B cell (primary cell): Measurements from ENCODE around the gene ZIC2. TPM values are rescaled to one million over a fixed set of nuclear protein-coding genes. Genes with fewer than 3 reads are reported as not detected.
A peak's percentile ranks its signal among the peaks of the same experiment; 100 is the strongest.

Experiments
- ATAC-seq: fragments of 200-7000 bp; cut with Tn5 transposase; one replicate; pipeline ENCODE4 v1.10.0; 2021; ENCODE audit warnings: low read depth, mild to moderate bottlenecking, moderate number of reproducible peaks, moderate library complexity
- CTCF ChIA-PET: fragments of 350-600 bp; sonication (Branson Sonifier 250); formaldehyde crosslinking; loops from one replicate; lab custom pipeline; 2021; ENCODE audit warnings: antibody characterized with exemption, inconsistent platforms; lab: Charles Lee
- POLR2A ChIA-PET: fragments of 350-600 bp; sonication (Branson Sonifier 250); formaldehyde crosslinking; loops from one replicate; lab custom pipeline; 2021; ENCODE audit warnings: antibody characterized with exemption; lab: Charles Lee
- DNase-seq: peaks from one replicate; pipeline ENCODE4 v3.0.0; 2013
- H2AFZ ChIP-seq: 2 replicates; pipeline ENCODE4 v1.6.1; 2012; ENCODE audit warnings: mild to moderate bottlenecking, low read depth, low read length; ENCODE audit not compliant: insufficient read depth, poor library complexity, severe bottlenecking
- H3K27ac ChIP-seq, 2 donors: 1 replicate in 1 of 2; 2 replicates in 1 of 2; pipeline ENCODE4 v1.5.1; 2012 to 2013; ENCODE audit warnings: low read length in 2 of 2, mild to moderate bottlenecking in 2 of 2, moderate library complexity in 1 of 2
- H3K27me3 ChIP-seq, 4 experiments: fragments of 200-600 bp in 1 of 4; sonication (generic) in 1 of 4; replicated peaks in 1 of 4; 1 replicate in 2 of 4; 2 replicates in 2 of 4; pipeline versions ENCODE4 v1.6.1 to v1.7.0; 2013 to 2016; ENCODE audit warnings: low read length in 3 of 4, mild to moderate bottlenecking in 2 of 4, mixed read lengths in 1 of 4, moderate library complexity in 1 of 4; ENCODE audit not compliant: insufficient read depth in 4 of 4, control insufficient read depth in 3 of 4; ENCODE audit errors: control extremely low read depth in 1 of 4
- H3K36me3 ChIP-seq, 2 experiments: replicated peaks in 1 of 2; 1 replicate in 1 of 2; 2 replicates in 1 of 2; pipeline versions ENCODE4 v1.6.1 to v1.7.1; 2013; ENCODE audit warnings: low read length in 1 of 2; ENCODE audit not compliant: insufficient read depth in 2 of 2, control insufficient read depth in 1 of 2; ENCODE audit errors: control extremely low read depth in 1 of 2, extremely low read depth in 1 of 2
- H3K4me1 ChIP-seq, 2 donors: fragments of 200-600 bp in 1 of 2; sonication (generic) in 1 of 2; 1 replicate in 1 of 2; 2 replicates in 1 of 2; pipeline versions ENCODE4 v1.5.1 to v1.6.1; 2013 to 2017; ENCODE audit warnings: low read length in 2 of 2; ENCODE audit not compliant: control insufficient read depth in 2 of 2, insufficient read depth in 2 of 2
- H3K4me2 ChIP-seq: replicated peaks from 2 replicates; pipeline ENCODE3; 2012; ENCODE audit warnings: mild to moderate bottlenecking, low read depth, low read length; ENCODE audit not compliant: poor library complexity, severe bottlenecking
- H3K4me3 ChIP-seq, 5 experiments: fragments of 200-600 bp in 1 of 5; sonication (generic) in 1 of 5; 1 replicate in 3 of 5; 2 replicates in 2 of 5; pipeline versions ENCODE4 v1.5.1 to v1.7.0; 2011 to 2016; ENCODE audit warnings: low read length in 4 of 5, mild to moderate bottlenecking in 4 of 5, low read depth in 2 of 5, control low read depth in 1 of 5, moderate library complexity in 1 of 5; ENCODE audit not compliant: insufficient read depth in 1 of 5; ENCODE audit errors: control extremely low read depth in 1 of 5, extremely low read depth in 1 of 5
- H3K79me2 ChIP-seq: fragments of 200-600 bp; sonication (generic); one replicate; pipeline ENCODE4 v1.6.0; 2016; ENCODE audit warnings: low read length; ENCODE audit not compliant: control insufficient read depth, insufficient read depth
- H3K9ac ChIP-seq: fragments of 200-600 bp; sonication (generic); 2 replicates; pipeline ENCODE4 v1.6.1; 2017; ENCODE audit warnings: mild to moderate bottlenecking, low read length, moderate library complexity
- H3K9me3 ChIP-seq, 3 donors: one replicate each; pipeline versions ENCODE4 v1.6.1 to v1.7.1; 2013; ENCODE audit warnings: low read length in 2 of 3; ENCODE audit not compliant: control insufficient read depth in 2 of 3, insufficient read depth in 1 of 3; ENCODE audit errors: control extremely low read depth in 1 of 3
- H4K20me1 ChIP-seq: 2 replicates; pipeline ENCODE4 v1.6.0; 2012; ENCODE audit warnings: mild to moderate bottlenecking, low read length; ENCODE audit not compliant: insufficient read depth, control insufficient read depth, poor library complexity, severe bottlenecking
- H3K27ac Mint-ChIP-seq: one replicate; pipeline ENCODE4 v1.8.0; 2021; ENCODE audit warnings: mixed read lengths
- H3K27me3 Mint-ChIP-seq: one replicate; pipeline ENCODE4 v1.8.0; 2021; ENCODE audit warnings: mixed read lengths
- H3K4me1 Mint-ChIP-seq: one replicate; pipeline ENCODE4 v1.8.0; 2021; ENCODE audit warnings: mixed read lengths
- H3K4me3 Mint-ChIP-seq: one replicate; pipeline ENCODE4 v1.8.0; 2021; ENCODE audit warnings: mixed read lengths
- H3K9me3 Mint-ChIP-seq: one replicate; pipeline ENCODE4 v1.8.0; 2022; ENCODE audit warnings: mixed read lengths; ENCODE audit not compliant: insufficient read depth
- CTCF ChIP-seq: fragments of 200-600 bp; IDR thresholded peaks from one replicate; pipeline ENCODE4 v1.8.0; 2022; ENCODE audit warnings: antibody characterized with exemption, mild to moderate bottlenecking
- EZH2 ChIP-seq: IDR thresholded peaks from 2 replicates; pipeline ENCODE4 v1.6.1; 2012; ENCODE audit warnings: borderline replicate concordance, low read depth, mild to moderate bottlenecking, moderate library complexity, low read length; ENCODE audit not compliant: insufficient read depth, poor library complexity, severe bottlenecking
- WGBS: methylation state at CpG from one replicate; pipeline ENCODE4 v1.1.5; 2013; ENCODE audit warnings: missing lambda C conversion rate; ENCODE audit not compliant: insufficient coverage; 5-methylcytosine and 5-hydroxymethylcytosine counted together
- intact Hi-C: fragments of 100-400 bp; cut with micrococcal nuclease; formaldehyde crosslinking; loops from one replicate; pipeline ENCODE4 v1.10.0; 2022
- polyA plus RNA-seq: library from polyadenylated mRNA; depleted of rRNA; stranded (reverse); fragments of >200 nt; gene quantifications from 2 replicates; pipeline ENCODE4 v1.2.3, GENCODE V29; 2012
- total RNA-seq, 2 donors: library from RNA; stranded (reverse); fragments of 120-200 nt in 1 of 2; gene quantifications; 1 replicate in 1 of 2; 2 replicates in 1 of 2; pipeline versions ENCODE4 v1.2.3 to v1.2.4, GENCODE V29; 2013 to 2022

The ZIC2 gene
- total and polyA plus RNA-seq, 2 donors (not counting 1 experiment from before 2014, with no cell fraction given) = not detected

GRCh38 chr13:99971576-99972189, 9.9 kb upstream of the ZIC2 start, which contains the start of gene ZIC5:
Gene ZIC5, minus strand, starts transcription at chr13:99971767. Its CDS starts 164 bp downstream, at chr13:99971603.
- Histone ChIP-seq H3K27me3 (peaks cover 2 to 87% (median 77%) of the 10 kb centered on the region in 4 experiments), H3K4me2 (peak within 1 kb of the TSS; percentile 79), H3K4me3 (peak within 1 kb of the TSS in 1 of 5 experiments; percentile 46), H3K36me3 (no peaks in the 10 kb centered on the region), H3K9me3 (peaks cover 2 to 50% (median 37%) of the 10 kb centered on the region in 3 donors), H3K4me1 (peaks cover 29 to 60% of the 10 kb centered on the region in 2 donors), H4K20me1 (no peaks in the 10 kb centered on the region), H2AFZ (no peak within 1 kb of the TSS), H3K9ac (no peak within 1 kb of the TSS), H3K79me2 (no peaks in the 10 kb centered on the region), H3K27ac (no peak within 1 kb of the TSS)
- DNase-seq = peak; percentile 38
- peak within 1 kb of the TSS; percentile 69 for H3K4me3 Mint-ChIP-seq
- peak within 1 kb of the TSS; percentile 62 for H3K27ac Mint-ChIP-seq
- peaks cover 64% of the 10 kb centered on the region for H3K27me3 Mint-ChIP-seq
- peaks cover 3% of the 10 kb centered on the region for H3K9me3 Mint-ChIP-seq
- H3K4me1 Mint-ChIP-seq = peaks cover 20% of the 10 kb centered on the region
- ChIA-PET CTCF (no interaction called here), POLR2A (no interaction called here)
- intact Hi-C loops = loop anchor here (10.0 kb wide), 1 partner anchor 527 kb away; no protein-coding TSS in a partner anchor
- WGBS = 17% methylated on average over 40 of the region's 41 CpGs
- TF ChIP-seq EZH2 = no peak
- TF ChIP-seq CTCF = no peak
- no peak for ATAC-seq

GRCh38 chr13:99972190-99972731, 9.3 kb upstream of the ZIC2 start:
- peaks cover 3% of the 10 kb centered on the region for H3K9me3 Mint-ChIP-seq
- no peak overlapping the region for H3K9ac ChIP-seq
- no peaks in the 10 kb centered on the region for H3K36me3 ChIP-seq
- intact Hi-C loops = loop anchor here (10.0 kb wide), 1 partner anchor 527 kb away; no protein-coding TSS in a partner anchor
- DNase-seq = peak; percentile 49
- H3K9me3 ChIP-seq = peaks cover 4 to 52% (median 37%) of the 10 kb centered on the region in 3 donors
- no peak for ATAC-seq
- ChIA-PET POLR2A (no interaction called here), CTCF (no interaction called here)
- no peaks in the 10 kb centered on the region for H4K20me1 ChIP-seq
- H2AFZ ChIP-seq = no peak overlapping the region
- H3K4me1 Mint-ChIP-seq = peaks cover 20% of the 10 kb centered on the region
- peak overlapping the region; percentile 69 for H3K4me3 Mint-ChIP-seq
- peaks cover 4 to 89% (median 80%) of the 10 kb centered on the region in 4 experiments for H3K27me3 ChIP-seq
- TF ChIP-seq EZH2 (no peak), CTCF (no peak)
- H3K4me2 ChIP-seq = no peak overlapping the region
- H3K4me1 ChIP-seq = peaks cover 29 to 60% of the 10 kb centered on the region in 2 donors
- peak overlapping the region; percentile 62 for H3K27ac Mint-ChIP-seq
- WGBS = 30% methylated on average over 9 of the region's 18 CpGs
- no peaks in the 10 kb centered on the region for H3K79me2 ChIP-seq
- H3K4me3 ChIP-seq = no peak overlapping the region
- H3K27ac ChIP-seq = no peak overlapping the region
- peaks cover 67% of the 10 kb centered on the region for H3K27me3 Mint-ChIP-seq
